Fibroblast of lung (primary cell): Measurements from ENCODE around the gene ZNHIT1.

ENCODE experiments used
- CTCF ChIP-seq, 2 donors: IDR thresholded peaks in 1 of 2; conservative IDR thresholded peaks in 1 of 2; 1 replicate in 1 of 2; 2 replicates in 1 of 2; pipeline ENCODE4 v1.5.1; 2011 to 2012; ENCODE audit warnings: low read length in 2 of 2, control low read depth in 1 of 2, inconsistent platforms in 1 of 2, low read depth in 1 of 2, mild to moderate bottlenecking in 1 of 2
- EZH2 ChIP-seq: IDR thresholded peaks from 2 replicates; pipeline ENCODE4 v1.5.1; 2012; ENCODE audit warnings: low read length, control low read depth, mild to moderate bottlenecking; ENCODE audit errors: missing control alignments

GRCh38 chr7:101171442-101171837, 46.5 kb upstream of the ZNHIT1 start:
- TF ChIP-seq CTCF (conservative IDR thresholded peaks at IDR 0.05 in 1 of 2, IDR thresholded peaks at IDR 0.05 in 1 of 2; ENCODE audit: low read depth in 1 of 2, low read length in 2 of 2) (peak in 1 of 2 donors; percentile 32), EZH2 (no peak)
